ENCODE results near the gene MYL3. TPM values are rescaled to one million over a fixed set of nuclear protein-coding genes. Genes with fewer than 3 reads are reported as not detected.

The MYL3 gene
- total RNA-seq, 1 donor from 2014 or later: 3.3 TPM

DNA sequence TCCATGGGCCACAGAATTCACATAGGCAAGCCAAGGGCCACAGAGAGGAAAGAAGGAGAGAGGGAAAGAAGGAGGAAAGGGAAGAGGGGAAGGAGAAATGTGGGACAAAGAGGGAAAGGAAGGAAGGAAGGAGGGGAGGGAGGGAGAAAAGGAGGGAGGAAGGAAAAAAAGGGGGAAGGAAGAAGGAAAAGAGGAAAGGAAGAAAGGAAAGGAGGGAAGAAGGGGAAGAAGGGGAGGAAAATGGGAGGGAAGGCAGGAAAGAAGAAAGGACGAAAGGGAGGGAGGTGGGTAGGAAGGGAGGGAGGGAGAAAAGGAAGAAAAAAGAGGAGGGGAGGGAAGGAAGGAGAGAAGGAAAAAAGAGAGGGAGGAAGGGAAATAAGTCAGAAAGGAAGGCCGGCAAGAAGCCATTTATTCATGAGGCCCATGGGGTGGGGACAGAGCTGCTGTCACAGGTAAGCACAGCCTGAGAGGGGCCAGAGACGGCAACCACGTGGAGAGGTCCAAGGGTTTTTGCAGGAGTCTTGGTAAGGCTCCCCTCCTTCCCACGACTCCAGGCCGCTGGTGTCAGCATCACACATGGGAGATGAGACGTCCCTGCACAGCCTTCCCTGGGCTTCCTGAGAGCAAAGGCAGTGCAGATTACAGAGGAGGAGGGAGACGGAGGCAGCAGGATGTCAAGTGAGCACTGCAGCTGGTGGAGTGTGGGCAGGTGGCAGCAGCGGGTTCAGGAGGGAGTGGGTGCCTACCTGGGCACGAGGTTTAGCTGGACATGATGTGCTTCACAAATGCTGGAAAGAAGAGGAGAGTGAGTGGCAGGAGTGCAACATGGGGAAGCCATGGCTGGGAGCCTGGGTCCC is 5.5 kb downstream of the MYL3 start:
- intact Hi-C loops (cut with DNase I): no loop called here
- DNase-seq (ENCODE audit: low spot score) (peak; percentile 21), ATAC-seq (no peak)

DNA sequence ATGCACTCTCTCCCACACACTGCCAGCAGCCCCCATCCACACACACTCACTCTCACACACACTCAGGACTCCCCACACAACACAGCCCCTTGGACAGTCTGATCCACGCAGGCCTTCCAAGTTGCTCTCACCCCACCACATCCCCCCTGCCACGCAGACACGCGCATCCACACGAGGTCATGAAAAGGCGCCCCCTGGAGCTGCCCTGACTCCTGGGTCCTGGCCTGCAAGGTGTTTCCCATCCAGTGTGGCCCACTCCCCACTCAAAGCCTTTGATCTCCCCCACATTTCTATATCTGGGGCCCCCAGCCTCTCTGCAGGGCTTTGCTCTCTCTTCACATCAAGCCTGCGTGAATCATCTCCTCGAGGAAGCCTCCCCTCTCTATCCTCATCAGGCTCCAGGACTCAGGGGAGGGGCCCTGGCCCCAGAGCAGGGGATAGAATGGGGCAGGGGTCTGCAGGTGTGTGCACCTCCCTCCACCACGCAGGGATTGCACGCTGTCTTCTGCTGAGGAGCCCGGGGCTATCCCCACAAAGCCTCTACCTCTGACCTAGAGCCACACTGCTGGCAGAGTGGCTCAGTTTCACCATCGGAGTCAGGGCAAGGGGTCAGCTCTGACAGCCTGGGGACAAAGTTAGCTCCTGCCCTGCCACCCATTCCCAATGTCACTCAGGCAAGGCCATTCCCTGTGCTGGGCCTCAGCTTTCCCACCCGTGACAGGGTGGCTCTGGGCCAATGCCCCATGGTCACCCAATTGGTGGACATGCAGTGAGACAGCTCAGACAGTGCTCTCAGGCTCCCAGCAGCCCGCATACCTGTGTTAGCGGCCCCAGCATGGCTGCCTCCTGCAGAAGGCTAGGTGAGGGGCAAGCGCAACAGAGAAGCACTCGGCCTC is 6.4 kb downstream of the MYL3 start:
- intact Hi-C loops (cut with DNase I): no loop called here
- ATAC-seq (no peak), DNase-seq (ENCODE audit: low spot score) (peak; percentile 44)

DNA sequence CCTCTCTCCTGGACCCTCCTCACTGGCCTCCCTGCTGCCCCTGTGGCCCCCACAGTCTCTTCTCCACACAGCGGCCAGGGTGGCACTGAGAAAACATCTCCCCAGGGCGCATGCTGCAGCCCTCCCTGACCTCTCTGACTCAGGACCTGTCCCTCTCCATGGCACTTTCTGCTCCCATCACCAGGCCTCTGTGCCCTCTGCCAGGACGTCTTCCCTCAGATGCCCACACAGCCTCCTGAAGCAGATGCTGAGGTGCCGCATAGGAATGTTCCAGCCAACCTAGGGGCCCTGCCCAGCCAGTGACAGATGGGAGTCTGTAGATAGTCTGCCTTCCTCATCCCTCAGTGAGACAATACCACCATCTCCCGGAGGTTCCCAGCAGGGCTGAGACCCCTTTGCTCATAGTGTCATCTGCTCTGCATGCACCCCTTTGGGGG is 8.7 kb downstream of the MYL3 start:
- intact Hi-C loops (cut with DNase I): no loop called here
- ATAC-seq: no peak
- DNase-seq (ENCODE audit: low spot score): peak; percentile 45

DNA sequence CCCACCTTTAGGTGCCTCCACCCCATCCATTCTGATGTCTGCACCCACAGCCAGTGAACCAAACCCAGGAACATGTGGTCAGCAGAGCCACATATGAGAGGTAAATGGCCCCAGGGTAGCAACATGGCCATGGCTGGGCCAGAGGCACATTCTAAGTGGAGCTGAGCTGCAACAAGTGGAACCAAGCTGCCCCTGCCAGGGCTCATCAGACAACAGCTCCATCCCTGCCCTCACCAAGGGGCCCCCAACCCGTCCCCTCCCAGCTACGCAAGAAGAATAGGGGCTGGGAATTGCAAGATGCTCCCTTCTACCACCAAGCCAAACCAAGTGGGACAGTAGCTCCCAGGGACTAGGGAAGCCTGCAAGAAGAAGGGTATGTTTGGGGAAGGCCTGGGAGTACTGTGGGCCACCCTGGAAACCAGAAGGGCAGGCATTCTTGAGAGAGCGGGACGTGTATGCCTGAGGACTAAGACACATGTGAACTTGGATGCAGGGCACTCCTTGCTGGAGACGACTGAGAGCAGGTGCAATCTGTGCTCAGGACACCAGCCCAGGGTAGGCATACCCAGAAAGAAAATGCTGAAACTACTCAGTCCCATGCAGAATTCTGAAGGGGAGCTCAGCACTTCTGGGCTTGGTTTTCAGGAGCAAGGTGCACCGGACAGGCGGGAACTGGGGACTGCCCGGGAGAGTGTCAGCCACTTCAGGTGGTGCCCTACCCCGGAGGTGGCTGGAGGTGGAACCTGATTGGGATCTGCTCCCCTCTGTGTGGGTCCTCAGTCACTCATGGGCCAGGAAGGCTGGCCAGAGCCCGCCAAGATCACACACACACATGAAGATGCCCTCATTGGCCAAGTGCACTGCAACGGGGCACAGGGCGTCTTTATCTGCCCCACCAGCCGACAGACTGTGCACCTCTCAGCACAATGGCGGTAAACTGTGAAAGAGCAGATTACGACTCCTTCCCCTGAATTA is 9.5 kb downstream of the MYL3 start:
- ATAC-seq (no peak), DNase-seq (ENCODE audit: low spot score) (peak; percentile 33)
- intact Hi-C loops (cut with DNase I): no loop called here

DNA sequence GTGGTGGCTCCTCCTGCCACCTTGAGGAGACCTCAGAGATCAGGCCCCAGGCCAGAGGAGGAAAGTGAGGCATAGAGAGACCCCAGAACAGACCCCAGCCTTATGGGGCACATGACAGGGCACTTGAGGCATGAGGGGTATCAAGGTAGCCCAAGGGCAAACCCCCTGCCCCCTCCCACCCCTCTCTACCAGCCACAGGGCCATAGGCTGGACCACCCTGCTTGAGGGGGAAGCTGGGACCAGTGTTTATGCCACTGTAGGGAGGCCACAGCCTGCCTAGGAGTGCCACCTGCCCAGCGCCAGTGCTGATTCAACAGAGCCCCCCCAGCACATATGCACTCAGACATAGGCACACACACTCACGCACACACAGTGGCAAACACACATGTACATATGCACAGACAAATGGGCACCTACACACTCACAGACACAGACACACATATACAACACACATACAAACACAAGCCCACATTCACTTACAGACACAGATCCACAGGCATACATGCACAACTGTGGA is 10.3 kb downstream of the MYL3 start:
- peak; percentile 18 for DNase-seq (ENCODE audit: low spot score)
- intact Hi-C loops (cut with DNase I): no loop called here
- no peak for ATAC-seq

DNA sequence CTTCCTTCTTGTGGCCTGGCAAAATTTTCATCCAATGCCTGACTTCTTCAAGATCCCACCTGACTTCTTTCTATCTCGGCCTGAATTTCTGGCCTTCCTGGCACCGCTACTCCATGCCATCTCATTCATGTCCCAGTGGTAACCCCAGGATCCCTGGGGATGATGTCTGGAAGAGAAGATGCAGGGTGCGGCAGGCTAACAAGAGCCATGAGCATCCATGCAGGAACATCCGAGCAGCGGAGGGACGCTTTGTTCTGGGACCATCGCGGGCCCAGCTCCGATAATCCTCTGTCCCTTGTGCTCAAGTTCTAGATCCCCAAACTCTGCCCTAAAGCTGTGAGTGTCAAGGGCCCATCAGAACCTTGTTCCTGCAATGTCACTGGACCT is 10.9 kb downstream of the MYL3 start:
- ATAC-seq (no peak), DNase-seq (ENCODE audit: low spot score) (no peak)
- intact Hi-C loops (cut with DNase I): no loop called here

DNA sequence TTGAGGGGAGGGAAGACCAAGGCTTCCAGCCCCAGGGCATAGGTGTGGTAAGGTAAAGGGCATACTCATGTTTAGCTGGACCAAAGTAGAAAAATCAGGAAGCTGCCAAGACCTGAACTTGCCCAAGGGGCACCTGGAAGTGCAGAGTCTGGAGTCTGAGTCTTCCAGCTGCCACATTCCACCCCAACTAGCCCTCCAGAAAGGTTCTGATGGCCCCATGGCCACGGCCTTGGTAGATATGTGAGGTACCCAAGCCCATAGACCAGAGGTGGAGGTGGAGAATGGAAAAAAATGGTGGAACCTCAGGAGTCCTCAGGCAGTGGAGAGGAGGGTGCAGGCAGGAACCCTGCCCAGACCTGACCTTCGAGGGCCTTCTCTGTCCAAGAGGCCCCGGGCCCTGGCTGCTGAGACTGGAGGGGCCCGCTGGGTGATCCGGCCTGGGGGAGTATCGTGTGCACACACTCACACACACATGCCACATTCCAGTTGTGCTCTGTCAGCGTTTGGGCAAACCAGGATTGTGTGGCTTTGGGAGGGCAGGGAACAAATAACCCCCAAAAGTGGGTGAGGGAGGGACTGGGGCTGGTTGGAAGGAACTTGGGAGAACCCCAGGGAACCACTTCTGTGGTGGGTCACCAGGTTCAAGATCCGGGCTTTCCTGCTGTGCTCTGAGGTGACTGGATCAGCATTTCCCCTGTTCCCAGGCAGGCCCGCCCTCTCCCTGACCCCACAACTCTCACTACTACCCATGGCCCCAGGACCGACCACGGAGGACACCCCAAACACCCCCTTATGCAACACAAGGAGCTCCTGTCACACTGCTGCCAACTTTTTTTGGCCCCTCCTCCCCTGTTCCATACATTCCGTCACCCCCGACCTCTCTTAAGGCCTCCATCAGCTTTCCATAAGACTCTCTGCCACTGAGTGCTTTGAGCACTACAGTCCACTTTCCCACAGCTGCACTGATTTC is 11.6 kb downstream of the MYL3 start:
- intact Hi-C loops (cut with DNase I): no loop called here
- peak; percentile 42 for DNase-seq (ENCODE audit: low spot score)
- no peak for ATAC-seq

DNA sequence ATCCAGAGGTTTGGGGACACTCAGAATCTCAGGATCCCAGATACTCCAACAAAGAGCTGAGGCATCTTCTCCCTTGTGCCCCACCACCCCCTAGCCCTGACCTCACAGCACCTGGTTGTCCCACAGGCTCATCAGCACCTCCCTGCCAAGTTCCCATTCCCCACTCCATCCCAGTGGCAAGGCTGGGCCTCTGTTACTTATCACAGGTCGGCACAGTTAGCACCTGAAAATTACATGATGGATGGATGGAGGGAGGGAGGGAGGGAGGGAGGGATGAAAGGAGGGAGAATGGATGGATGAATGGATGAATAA is 12.8 kb downstream of the MYL3 start:
- no peak for ATAC-seq
- DNase-seq (ENCODE audit: low spot score): no peak
- intact Hi-C loops (cut with DNase I): no loop called here

DNA sequence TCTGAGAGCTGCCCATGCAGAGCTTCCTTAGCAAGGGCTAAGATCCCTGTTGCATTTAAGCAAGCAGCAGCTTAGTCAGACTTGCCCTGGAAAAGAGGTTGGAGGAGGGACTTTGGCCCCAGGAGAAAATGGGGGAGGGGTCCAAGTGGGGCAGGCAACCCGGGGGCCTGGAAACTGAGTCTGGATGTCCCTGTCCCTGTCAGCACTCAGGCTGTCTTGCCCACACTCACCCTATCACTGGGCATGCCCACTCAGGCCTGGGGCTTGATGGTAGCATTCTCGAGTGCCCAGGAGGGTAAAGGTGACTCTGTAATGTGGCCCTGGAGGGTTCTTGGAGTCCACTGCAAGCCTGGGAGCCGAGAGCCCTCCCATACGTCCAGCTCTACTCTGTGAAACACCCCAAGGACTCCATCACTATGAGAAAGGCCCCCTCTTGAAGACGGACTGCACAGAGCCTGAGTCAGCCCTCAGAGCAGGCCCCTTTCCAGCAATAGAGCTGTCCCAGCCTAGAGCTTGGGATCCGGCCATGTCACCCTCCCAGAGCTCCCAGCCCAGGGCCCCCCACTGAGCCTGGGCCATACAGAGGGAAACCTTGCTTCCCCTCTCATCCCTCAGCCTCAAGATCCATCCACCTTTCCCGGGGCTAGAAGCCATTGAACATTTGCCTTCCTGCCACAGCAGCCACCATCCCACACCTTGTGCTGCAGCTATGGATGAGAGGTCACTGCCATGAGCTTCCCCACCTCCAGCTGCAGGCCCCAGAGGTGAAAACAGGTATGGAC is 13.4 kb downstream of the MYL3 start:
- intact Hi-C loops (cut with DNase I): no loop called here
- DNase-seq (ENCODE audit: low spot score) (no peak), ATAC-seq (no peak)

DNA sequence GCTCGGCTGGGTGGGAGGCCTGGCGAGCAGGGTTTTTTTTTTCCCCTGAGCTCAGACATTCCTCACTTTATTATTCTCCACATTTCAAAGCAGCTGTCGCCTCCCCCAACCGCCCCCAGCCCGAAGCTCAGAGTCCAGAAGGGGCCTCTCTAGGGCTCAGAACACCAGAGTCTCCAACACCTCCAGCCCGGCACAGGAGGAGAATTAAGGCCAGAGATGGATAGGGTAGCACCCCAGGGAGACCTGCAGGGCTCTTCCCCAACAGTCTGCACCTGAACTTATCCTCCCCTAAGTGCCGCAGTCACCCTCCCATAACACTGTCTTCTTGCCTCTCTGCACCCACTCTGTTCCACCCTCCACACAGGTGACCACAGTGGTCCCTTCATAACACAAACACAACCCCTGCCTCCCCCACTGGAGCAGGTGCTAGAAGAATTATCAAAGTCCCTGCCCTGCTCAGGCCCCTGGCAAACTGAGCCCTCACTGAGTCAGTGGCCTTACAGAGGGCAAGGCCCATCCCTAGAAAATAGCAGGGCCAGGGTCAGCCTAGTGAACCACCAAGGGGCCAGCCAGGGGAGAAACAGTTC is 14.1 kb downstream of the MYL3 start:
- intact Hi-C loops (cut with DNase I): no loop called here
- DNase-seq (ENCODE audit: low spot score) (no peak), ATAC-seq (no peak)

DNA sequence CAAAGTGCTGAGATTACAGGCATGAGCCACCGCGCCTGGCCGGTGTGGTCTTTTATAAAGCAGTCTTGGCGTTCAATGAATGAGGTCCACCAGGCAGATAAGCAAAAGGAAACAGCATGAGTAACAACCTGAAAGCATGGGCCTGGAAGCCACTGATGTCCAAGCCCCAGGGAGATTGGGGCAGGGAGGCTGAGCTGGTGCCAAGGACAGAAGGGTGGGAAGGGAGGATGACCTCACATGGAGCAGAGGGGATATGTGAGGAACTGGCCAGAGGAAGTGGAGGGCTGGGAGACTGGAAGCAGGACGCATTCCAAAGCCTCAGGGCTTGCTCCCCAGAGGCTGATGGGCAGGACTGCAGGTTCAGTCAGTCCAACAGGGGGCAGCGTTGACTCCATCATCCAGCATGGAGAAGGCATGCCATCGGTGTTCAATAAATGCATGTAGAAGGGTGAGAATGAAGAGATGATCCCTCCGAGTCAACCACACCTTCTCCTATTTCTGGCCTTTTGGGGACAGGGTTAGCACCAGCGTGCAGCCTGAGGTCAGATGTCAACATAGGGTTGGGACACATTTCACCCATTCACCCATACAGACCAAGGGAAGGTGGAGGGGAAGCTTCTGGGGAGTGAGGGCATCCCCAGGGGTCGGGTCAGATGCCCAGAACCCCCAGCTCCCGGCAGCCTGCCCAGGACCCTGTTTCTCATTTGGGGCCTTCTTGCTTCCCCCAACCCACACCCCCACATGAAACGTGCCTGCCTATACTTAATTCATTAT is 14.8 kb downstream of the MYL3 start:
- intact Hi-C loops (cut with DNase I): no loop called here
- DNase-seq (ENCODE audit: low spot score): peak; percentile 58
- no peak for ATAC-seq

DNA sequence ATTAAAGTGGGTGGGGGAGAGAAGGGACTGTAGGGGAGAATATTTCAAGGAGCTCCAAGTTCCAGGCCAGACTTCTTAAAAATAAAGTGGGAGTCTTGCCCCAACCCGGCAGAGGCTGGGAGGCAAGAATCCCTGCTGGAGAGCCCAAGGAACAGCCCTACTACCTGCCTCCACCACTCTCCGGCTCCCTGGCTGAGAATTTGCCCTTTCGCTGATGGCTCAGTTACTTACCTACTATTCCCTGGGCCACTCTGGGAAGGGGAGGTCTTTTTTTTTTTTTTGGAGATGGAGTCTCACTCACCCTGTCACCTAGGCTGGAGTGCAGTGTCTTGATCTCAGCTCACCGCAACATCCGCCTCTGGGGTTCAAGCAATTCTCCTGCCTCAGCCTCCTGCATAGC is 15.5 kb downstream of the MYL3 start:
- intact Hi-C loops (cut with DNase I): no loop called here
- DNase-seq (ENCODE audit: low spot score) (no peak), ATAC-seq (no peak)

DNA sequence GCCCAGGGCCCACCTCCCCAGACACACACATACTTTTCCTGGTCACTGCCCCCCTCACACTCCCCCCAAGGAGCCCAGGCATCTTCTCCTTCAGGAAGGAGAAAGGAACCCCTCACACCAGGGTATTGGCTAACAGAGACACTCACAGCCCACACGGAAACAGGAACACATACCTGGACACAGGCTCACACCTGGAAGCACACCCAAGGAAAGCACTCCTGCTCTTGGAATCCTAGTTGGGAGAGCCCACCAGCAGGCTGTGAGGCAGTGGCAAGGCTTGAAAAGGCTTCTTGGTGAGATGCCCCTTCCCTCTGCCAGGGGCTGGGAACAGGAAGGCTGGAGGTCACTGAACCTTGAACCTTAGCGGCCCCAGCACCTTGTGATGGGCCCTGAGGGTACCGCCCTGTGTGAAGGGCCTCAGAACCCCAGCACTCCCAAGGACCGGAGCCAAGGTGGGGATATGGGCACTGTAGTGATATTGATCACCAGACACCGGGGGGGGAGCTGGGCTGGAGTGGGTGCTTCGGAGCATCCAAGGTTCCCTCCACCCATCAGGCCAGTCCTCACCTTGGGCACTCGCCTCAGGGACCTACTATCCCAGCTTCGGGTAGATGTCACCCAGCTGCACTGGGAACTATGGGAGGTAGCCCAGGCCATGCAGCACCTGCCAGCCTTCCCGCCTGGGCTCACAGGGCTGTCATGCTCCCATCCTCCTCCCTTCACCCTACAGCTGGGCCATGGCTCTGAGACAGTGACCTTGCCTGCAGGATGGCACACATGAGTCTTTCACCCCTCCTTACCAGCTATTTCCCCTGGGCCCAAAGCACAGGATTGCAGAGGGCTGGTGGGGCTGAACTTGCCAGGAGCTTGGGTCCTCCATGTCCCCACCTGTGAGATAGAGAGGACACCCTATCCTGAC is 16.4 kb downstream of the MYL3 start:
- DNase-seq (ENCODE audit: low spot score): peak; percentile 63
- ATAC-seq: no peak
- intact Hi-C loops (cut with DNase I): no loop called here

DNA sequence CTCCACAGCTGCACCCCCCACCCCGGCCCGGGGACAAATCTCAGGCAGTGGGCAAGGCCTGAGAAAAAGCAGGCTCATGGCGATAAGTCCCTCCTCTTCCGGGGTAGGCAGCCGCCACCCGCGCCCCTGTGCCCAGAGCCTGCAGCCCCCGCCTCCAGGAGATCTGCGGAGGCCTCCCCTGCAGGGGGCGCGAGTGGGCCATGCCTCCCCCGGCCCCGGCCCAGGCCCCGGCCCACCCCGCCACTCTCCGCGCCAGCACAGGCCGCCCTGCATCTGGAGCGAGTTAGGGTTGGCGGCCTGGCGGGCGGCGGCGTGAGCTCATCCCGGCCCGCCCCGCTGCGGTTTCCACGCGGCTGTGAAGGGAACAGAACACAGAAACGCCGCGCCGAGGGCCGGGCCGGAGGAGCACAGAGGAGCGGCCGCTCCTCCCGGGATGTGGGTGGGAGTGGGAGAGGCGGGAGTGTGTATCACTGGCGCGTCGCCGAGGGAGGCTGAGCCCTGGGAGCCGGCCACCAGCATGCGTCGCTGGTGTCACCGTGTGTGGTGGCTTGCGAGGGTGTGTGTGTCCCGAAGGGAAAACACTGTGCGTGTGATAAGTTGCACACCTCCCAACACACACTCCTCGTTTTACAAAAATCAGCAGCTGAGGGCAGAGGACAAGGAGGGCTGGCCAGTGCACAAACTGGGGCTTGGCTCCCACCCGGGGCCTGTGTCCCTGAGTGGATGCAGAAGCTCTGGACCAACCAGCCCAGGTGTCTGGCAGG is 17.2 kb downstream of the MYL3 start:
- peak; percentile 88 for DNase-seq (ENCODE audit: low spot score)
- peak; percentile 88 for ATAC-seq
- intact Hi-C loops (cut with DNase I): no loop called here
